MM.1S (cell line): Measurements from ENCODE around the gene PTMS.

Source experiments
- CTCF ChIP-seq: fragments of 300-600 bp; sonication (generic); IDR thresholded peaks from 2 replicates; pipeline ENCODE4 v1.5.1; 2016; ENCODE audit warnings: antibody characterized with exemption, low read length, mixed read lengths
- EZH2 ChIP-seq: fragments of 300-600 bp; sonication (generic); optimal IDR thresholded peaks from 2 replicates; pipeline ENCODE3; 2017; ENCODE audit warnings: low read depth, mild to moderate bottlenecking, antibody characterized with exemption, low read length, mixed read lengths

DNA sequence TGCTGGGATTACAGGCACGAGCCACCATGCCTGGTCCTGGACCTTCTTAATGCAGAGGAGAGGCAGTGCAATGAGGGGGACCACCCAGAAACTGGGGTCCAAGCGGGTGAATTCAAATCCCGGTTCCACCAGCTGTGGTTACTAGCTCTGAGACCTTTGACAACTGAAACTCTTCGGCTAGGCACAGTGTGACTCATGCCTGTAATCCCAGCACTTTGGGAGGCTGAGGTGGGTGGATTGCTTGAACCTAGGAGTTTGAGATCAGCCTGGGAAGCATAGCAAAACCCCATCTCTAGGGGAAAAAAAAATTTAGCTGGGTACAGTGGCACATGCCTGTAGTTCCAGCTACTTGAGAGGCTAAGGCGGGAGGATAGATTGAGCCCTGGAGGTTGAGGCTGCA is 18.1 kb downstream of the PTMS start:
- TF ChIP-seq CTCF (no peak), EZH2 (no peak)
